ENCODE measurements around the gene CD52. TPM values are rescaled to one million over a fixed set of nuclear protein-coding genes. Genes with fewer than 3 reads are reported as not detected.
A peak's percentile ranks its signal among the peaks of the same experiment; 100 is the strongest.
"Not testable (repeated sequence)": the region's sequence is repeated elsewhere in the genome, so short reads cannot be mapped to it uniquely, and the experiment has no call there.

The CD52 gene
- polyA plus RNA-seq, 4 donors = 1.7 to 8.7 (median 4.8) TPM

DNA sequence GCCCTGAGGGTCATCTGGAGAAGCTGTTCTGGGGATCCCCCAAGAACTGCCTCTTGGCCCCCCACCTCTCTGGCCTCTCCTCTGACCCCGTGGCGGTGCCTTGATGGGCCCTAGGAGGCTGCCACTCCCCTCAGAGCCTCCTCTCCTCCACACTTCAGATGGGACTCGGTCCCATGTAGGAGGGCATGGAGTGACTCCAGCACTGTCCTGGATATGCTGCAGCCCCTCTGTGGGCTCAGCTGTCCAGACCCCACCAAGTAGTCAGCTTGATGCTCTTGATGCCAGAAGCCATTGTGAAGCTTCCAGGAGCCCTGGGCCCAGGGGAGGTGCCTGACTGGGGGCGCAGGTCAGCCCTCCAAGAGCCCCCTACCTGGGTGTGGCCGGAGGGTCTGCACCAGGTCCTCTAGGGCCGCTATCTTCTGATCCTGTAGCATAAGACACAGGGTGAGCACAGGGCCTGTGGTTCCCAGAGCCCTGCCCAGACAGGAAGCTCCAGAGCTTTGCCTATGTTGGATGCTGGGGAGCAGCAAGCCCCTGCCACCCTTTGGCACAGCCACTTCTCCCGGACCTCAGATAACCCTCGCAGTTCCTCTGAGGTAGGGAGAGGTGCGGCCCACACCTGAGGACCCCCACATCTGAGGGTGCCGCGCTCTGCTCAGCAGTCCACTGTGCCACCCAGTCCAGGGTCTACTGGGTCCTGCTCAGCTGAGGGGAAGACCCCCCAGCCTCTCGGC, 20.5 kb upstream of the CD52 start:
- no peak for DNase-seq (ENCODE audit: low read depth in 4 of 4, low spot score in 3 of 4)

DNA sequence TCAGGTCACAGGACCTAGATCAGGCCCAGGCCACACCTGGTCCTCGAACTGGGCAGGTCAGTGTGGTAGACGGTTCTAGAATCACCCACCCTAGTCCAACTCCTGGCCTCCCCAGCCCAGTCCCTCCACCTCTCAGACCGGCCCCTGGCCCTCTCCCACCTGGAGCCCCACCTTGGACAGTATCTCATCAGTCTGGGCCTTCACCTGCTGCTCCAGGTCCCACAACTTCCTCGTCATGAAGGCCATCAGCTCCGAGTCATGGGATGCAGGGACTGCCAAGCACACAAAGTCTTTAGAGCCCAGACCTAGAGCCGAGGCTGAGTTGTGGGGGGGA, 20.0 kb upstream of the CD52 start:
- DNase-seq (ENCODE audit: low read depth in 4 of 4, low spot score in 3 of 4) = no peak

DNA sequence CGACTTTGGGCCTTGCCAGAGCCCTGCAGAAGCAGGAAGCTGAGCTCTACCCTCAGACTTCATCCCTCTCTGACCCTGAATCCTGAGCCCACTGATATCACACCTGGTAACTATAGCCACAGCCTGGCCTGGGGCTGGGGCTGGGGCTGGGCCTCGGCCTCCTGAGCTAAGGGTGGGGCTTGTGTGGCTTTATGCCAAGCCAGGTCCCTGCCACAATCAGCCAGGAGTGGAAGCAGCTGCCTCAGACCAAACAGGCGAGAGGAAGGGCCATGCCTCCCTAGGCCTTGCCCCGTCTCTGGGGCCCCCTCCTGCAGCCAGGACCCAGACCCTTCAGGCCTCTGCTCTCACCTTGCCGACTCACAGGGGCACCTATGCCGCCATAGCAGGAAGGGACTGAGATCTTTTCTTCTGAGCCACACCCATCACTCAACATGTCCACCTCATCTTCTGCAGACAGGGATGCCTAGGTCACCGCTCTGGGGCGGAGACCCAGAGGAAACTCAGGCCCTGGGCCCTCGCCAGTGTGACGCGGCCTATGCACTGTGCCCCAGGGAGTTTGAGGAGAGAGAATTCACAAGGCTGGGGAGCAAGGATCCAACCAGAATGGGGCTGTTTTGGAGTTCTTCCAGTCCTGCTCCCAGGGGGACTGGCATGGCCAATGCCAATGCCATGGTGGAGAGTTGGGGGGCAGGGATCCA, 17.0 kb upstream of the CD52 start:
- DNase-seq (ENCODE audit: low read depth in 4 of 4, low spot score in 3 of 4) = no peak

DNA sequence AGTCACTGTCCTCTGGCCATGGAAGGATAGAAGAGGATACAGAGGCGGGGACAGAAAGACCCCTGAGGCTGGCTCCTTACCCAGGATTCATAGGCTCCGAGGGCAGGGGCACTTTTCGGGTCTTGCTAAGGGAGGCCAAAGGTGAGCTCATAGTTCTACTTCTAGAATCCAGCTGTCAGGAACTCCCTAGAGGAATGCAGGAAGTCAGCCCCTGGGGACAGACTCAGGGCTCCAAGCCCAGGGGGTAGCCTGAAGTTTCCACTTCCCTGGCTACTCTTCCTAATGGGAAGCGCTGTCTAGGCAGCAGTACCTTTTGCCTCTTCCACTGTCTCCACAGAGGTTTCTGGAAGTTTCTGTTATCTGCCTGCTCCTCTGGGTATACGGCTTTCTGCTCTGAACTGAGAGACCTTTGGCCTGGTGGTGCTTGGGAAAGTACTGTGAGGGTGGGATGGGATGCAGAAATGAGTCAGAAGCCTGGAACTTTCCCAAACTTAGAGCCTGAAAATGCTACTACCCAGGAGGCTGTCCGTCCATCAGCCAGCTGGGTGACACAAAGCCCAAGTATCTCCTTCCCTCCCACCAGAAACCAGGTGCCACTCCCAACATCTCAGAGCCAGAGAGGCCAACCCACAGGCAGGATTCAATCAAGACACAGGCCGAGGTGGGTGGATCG, 14.9 kb upstream of the CD52 start:
- no peak for DNase-seq (ENCODE audit: low read depth in 4 of 4, low spot score in 3 of 4)

DNA sequence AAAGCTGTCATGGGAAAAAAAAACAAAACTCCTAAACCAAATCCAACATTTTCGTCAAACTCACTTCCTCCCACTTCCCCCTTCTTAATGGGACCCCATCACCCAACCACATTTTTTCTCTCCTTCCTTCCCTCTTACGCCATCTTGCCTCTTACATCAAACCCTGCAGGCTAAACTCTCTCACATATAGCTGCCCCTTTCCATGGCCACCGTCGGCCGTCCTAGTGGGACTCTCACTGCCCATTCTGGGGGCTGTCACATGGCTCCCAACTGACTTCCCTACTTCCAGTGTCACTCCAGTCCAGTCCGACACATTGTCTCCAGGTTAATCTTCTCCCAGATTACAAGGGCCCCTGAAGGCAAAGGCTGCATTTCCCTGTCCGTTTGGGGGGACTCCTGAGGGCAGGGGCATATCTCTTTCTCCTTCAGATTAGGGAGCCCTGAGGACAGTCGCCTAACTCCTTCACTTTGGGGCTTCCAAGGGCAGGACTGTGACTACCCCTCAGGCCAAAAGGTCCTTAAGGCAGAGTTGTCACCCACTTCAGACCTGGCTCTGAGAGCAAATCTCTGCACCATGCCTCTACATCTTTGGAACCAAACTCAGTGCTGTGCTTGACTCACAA, 12.0 kb upstream of the CD52 start:
- DNase-seq (ENCODE audit: low read depth in 4 of 4, low spot score in 3 of 4) = no peak

DNA sequence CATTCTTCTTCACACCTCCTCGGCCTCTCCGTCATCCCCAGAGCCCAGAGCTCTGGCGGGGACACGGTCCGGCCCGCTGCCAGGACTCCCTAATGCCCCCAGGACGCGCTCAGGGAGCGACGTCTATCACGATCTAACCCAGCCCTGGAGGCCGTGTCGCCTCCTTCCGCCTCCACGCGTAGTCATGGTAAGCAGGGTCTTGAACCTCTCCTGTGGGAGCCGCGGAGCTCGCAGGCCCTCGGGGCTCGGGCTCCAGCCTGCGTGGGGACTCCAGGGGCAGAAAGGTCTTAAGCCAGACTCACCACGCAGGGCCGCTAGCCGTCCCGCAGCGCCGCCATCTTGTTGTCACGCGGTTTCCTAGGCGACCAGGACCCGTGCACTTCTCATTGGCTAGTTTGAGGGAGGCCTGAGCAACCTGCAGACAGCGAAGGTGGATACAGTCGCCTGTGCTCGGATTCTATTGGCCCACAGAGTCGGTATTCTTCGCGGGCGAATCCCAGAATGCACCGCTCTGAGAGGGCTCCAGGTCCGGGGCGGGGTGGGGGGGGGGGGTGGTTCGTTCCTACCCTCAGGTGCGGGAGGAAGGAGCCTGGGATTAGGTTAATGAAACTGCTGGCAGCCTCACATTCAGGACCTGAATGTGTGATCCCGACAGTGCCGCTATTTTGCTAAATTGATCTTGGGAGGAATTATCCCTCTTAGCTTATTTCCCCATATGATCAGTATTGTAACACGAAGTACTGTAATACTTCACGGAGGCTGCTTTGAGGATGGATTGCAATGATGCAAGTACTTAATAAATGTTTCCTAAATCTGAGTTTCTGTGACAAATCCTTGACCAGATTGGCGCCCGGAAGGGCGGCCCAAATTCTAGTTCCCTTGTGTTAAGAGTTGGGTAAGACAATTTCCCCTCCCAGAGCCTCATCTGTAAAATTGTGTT, 11.2 kb upstream of the CD52 start, which contains the start of gene UBXN11:
Gene UBXN11, minus strand, starts transcription at position 347 of the 940 bp plus-strand sequence. CDS start 3,753 bp downstream, outside the sequence.
- peak; percentile 74 to 89 (median 84) for DNase-seq (ENCODE audit: low read depth in 4 of 4, low spot score in 3 of 4)

DNA sequence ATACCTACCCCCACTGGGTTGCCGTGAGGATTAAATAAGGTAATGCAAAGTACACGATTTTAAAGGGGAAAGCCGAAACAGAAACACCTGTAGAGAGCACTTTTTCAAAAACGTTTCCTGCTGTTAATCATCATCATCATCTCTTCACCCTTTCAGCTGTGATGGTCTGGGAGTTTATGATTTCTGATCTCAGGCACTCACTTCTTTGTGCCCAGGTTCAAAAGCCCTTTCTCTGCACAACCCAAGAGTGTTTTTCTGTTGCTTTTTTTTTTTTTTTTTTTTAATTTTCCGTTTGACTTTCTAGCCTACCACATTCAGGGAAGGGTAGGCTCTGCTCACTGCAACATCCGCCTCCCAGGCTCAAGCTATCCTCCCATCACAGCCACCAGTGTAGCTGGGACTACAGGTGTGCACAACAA, 10.4 kb upstream of the CD52 start:
- no peak for DNase-seq (ENCODE audit: low read depth in 4 of 4, low spot score in 3 of 4)

DNA sequence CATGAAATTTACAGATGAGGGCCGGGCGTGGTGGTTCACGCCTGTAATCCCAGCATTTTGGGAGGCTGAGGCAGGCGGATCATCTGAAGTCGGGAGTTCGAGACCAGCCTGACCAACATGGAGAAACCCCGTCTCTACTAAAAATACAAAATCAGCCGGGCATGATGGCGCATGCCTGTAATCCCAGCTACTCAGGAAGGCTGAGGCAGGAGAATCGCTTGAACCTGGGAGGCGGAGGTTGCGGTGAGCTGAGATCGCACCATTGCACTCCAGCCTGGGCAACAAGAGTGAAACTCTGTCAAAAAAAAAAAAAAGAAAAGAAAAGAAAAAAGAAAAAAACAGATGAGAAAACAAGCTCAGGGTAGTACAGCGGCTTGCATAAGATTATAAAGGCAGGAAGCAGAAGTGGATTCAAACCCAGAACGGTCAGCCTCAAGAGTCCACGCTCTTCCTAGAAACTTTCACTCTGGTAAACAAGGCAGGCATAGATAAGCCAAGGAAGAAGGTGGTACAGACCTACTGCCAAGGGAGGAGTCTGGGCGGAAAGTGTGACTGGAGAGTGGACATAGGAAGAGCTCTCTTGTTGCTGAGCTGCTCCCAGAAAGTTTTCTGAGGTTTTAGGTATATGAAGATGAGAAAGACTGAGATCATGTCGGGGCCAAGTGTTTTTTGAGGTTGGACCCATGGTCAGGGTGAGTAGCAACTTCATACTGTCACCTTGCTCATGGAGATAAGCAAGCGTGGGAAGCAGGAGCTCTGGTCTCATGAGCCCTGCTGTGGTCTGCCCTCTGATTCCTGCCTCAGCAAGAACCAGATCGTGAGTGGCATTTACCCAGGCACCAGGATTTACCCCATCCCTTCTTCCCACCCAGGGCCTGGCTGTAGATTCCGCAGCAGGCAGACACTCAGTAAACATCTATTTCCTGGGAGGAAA, 9.5 kb upstream of the CD52 start:
- DNase-seq (ENCODE audit: low read depth in 4 of 4, low spot score in 3 of 4) = not testable (repeated sequence)

DNA sequence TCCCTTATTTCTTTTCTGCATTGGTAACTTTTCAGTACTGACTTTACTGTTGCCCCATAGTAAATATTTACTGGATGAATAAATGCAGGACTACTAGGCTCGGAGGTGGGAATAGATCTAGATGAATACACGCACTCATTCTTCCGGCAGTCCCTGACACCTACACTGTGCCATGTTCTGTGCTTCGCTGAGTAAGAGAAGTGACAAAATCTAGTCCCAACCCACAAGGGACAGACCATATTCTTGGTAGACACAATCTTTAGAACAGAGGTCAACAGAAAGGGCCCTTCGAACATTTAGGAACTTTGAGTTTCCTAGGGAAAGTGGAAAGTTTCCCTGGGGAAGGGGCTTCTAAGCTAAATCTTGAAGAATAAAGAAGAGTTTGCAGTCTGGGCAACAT, 3.3 kb upstream of the CD52 start:
- no peak for DNase-seq (ENCODE audit: low read depth in 4 of 4, low spot score in 3 of 4)

DNA sequence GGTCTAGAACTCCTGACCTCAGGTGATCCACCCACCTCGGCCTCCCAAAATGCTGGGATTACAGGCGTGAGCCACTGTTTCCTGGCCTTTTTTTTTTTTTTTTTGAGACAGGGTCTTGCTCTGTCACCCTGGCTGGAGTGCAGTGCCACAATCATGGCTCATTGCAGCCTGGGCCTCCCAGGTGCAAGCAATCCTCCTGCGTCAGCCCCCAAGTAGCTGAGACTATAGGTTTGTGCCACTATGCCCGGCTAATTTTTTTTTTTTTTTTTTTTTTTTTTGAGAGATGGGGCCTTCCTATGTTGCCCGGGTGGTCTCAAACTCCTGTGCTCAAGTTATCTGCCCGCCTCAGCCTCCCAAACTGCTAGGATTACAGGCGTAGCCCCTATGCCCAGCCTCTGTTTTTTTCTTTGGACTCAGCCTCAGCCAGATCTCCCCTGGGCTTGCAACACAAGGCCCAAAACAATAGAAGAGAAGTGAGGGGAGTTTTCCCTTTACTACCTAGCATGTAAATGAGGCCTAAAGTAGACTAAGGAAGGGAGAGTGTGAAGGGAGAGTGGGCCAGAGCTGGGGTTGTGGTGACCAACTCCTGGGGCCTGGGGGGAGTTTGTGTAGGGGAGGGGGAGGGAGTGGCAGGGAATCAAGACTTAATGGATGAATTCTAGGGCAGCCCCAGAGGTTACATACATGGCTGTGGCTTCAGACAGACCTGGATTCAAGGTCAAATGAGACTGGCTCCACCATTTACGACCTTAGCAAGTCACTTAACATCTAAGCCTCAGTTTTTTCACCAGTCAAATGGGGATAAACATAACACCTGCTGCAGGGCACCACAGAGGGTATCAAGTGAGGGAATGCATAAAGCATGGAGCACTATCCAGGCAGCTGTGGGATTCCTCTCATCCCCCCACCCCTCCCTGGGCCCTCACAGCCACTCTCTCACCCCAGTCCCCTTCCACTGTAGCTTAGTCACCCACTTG, 1.6 kb upstream of the CD52 start:
- no peak for DNase-seq (ENCODE audit: low read depth in 4 of 4, low spot score in 3 of 4)

DNA sequence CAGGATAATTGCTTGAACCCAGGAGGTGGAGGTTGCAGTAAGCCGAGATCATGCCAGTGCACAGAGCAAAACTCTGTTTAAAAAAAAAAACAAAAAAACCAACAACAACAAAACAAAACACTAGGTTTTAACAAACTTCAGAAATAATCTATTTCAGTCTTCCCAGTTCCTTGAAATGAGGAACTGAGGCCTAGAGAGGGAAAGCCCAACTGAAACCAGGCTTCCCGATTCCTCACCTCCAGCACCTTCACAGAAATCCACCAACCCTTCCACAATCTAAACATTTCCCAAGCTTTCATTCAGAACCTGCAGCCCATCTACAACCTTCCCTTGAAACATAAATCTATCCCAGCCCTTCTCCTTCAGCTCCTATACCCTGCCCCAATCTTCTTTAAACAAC, 612 bp upstream of the CD52 start:
- DNase-seq (ENCODE audit: low read depth in 4 of 4, low spot score in 3 of 4) = no peak

DNA sequence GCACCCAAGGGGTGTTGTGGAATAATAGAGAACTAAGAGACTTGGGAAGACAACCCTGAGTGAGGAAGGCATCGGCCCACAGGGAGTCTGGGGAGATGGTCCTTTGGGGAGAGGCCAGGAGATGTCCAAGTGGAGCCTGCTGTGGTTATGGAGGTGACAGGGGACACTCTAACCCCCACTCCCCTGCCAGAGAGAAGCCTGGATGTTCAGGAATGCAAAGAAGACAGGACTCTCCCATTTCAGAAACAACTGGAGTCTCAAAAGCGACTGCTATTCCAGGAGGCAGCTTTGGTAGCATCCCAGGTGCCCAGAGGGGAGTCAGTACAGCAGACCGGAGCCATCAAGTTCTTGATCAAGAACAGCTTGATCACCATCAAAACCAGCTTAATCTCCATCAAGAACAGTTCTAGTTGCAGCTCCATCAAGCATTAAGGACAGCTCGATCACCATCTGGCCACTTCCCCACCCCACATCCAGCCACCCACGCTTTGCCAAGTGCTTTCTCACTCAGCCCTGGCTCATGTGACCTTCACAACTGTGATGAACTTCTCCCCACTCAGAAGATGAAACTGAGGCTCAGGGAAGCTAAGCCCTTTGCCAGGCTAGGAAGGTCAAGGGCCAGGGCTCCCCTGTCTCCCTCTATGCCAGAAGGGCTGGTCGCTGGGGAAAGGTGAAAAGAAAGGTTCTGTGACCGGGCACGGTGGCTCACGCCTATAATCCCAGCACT, 743 bp downstream of the CD52 start:
- no peak for DNase-seq (ENCODE audit: low read depth in 4 of 4, low spot score in 3 of 4)

DNA sequence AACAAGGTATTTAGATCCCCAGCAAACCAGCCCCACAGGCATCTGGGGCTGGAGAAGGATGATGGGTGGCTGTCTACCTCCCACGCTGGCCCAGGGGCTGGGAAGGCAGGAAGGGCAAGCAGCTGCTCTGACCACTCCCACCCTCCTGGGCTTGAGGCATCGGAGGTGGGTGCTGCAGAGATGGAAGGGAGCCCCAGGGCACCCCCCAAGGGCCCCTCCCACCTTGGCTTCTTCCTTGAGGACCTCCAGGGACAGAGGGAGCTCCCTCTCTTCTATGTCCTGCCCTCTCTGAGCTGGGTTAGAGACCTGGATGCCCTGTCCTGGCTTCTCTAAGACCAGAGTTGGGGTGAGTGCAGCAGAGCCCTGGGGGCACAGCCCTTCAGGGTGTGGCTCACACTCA, 3.1 kb downstream of the CD52 start:
- no peak for DNase-seq (ENCODE audit: low read depth in 4 of 4, low spot score in 3 of 4)

DNA sequence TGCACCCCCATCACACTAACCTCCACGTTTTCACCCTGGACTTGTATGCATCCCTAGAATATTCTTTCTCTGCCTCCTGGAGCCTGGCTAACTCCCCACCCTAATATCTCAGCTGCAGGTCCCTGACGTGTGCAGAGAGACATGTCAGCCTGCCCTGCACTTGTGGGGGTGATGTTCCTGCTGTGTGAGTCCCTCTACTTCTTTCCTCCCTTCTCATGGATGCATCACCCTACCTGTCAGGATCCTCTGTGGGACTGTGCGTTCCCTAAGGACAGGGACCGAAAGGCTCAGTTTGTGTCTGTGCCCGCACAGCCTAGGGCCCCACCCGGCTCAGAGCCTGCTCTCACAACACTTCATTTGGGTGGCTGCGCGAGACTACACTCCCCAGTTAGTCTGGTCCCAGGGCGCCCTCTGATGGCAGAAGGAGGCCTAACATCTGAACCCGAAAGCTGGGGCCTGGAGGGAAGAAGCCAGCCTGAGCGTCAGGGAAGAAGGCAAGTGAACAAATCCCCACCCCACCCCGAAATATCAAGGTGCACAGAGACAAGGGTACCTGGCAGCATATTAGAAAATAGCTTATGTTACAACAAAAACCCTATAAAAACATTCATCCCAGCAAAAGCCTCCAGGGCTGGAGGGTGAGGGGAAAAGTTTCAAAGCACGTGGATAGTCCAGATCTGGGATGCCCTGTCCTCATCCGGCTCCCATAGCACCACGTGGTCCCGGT, 3.7 kb downstream of the CD52 start:
- peak in 3 of 4 donors; percentile 60 to 72 (median 66) for DNase-seq (ENCODE audit: low read depth in 4 of 4, low spot score in 3 of 4)

DNA sequence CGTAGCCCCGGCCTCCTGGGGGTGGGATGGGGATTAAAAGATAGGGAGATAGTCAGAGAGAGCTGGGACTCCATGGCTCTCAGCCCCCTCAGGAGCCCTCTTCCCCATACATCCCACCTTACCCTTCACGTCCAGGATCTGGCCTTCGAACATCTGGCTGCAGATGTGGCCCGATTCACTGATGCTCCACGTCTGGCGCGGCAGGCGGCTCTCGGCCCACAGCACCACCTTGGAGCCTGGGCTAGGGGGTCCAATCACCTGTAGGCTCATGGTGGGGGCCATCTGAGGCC, 4.2 kb downstream of the CD52 start:
- no peak for DNase-seq (ENCODE audit: low read depth in 4 of 4, low spot score in 3 of 4)

DNA sequence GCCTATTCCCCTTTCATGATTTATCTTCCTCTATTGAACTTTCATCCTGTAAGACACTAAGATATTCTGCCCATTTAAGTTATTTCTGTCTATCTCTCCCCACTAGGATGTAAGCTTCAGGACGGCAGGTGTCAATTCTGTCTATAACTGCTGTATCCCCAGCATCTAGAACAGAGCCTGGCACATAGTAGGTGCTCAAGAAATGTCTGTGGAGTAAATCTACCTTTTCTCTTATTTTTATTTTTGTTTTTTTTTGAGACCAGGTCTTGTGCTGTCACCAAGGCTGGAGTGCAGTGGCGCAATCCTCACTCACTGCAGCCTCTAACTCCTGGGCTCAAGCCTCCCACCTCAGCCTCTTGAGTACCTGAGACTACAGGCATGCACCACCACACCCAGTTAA, 5.6 kb downstream of the CD52 start:
- no peak for DNase-seq (ENCODE audit: low read depth in 4 of 4, low spot score in 3 of 4)

DNA sequence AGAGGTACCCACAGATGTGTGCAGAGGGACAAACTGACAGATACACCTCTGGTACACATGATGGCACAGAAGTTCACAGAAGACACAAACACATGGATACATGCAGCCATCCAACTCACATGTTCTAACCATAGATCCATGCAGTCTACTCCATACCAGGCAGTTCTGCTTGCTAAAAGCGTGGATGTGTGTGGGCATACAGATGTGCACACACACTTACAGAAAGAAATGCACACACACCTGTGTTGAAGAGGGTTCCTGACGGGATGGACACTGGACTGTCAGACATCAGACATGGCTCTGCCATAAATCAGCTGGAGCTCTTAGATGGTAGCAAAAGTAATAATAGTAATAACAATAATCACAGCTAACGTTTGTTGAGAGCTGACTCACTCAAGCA, 6.8 kb downstream of the CD52 start:
- DNase-seq (ENCODE audit: low read depth in 4 of 4, low spot score in 3 of 4) = no peak
